GM19328 (cell line): ENCODE data around the gene EYS.

Source experiments
- ATAC-seq: cut with Tn5 transposase; IDR thresholded peaks from one replicate; pipeline ENCODE4 v1.9.1; 2021; ENCODE audit warnings: mild to moderate bottlenecking, moderate library complexity; ENCODE audit not compliant: unreplicated experiment

The EYS gene

GRCh38 chr6:64750910-64751309 lies 956.1 kb downstream of the EYS start:
- ATAC-seq: no peak

GRCh38 chr6:64737418-64737817 lies 969.6 kb downstream of the EYS start:
- no peak for ATAC-seq

GRCh38 chr6:64736421-64736950 lies 970.5 kb downstream of the EYS start:
- no peak for ATAC-seq

GRCh38 chr6:64733433-64733832 lies 973.6 kb downstream of the EYS start:
- no peak for ATAC-seq

- ATAC-seq: no peak
Observed at GRCh38 chr6:64732888-64733287, 974.1 kb downstream of the EYS start.

GRCh38 chr6:64729522-64729921 lies 977.5 kb downstream of the EYS start:
- ATAC-seq: no peak

- no peak for ATAC-seq
Observed at GRCh38 chr6:64727075-64727474, 980.0 kb downstream of the EYS start.

GRCh38 chr6:64724091-64724490 lies 982.9 kb downstream of the EYS start:
- no peak for ATAC-seq

GRCh38 chr6:64723327-64724058 lies 983.5 kb downstream of the EYS start:
- ATAC-seq: no peak

- no peak for ATAC-seq
Observed at GRCh38 chr6:64721865-64722264, 985.2 kb downstream of the EYS start.

- no peak for ATAC-seq
Observed at GRCh38 chr6:64717281-64717680, 989.7 kb downstream of the EYS start.

- no peak for ATAC-seq
Observed at GRCh38 chr6:64715624-64716023, 991.4 kb downstream of the EYS start.

GRCh38 chr6:64714073-64714472 lies 993.0 kb downstream of the EYS start:
- no peak for ATAC-seq

- no peak for ATAC-seq
Observed at GRCh38 chr6:64713175-64713574, 993.9 kb downstream of the EYS start.

GRCh38 chr6:64712606-64713005 lies 994.4 kb downstream of the EYS start:
- ATAC-seq: no peak

GRCh38 chr6:64703922-64704321 lies 1003.1 kb downstream of the EYS start:
- ATAC-seq: no peak

GRCh38 chr6:64696053-64696452 lies 1011.0 kb downstream of the EYS start:
- no peak for ATAC-seq

GRCh38 chr6:64694356-64694755 lies 1012.7 kb downstream of the EYS start:
- ATAC-seq: no peak

GRCh38 chr6:64691064-64691463 lies 1016.0 kb downstream of the EYS start:
- ATAC-seq: no peak

GRCh38 chr6:64685401-64685800 lies 1021.6 kb downstream of the EYS start:
- no peak for ATAC-seq

- ATAC-seq: no peak
Observed at GRCh38 chr6:64683682-64684081, 1023.3 kb downstream of the EYS start.

GRCh38 chr6:64681416-64682160 lies 1025.4 kb downstream of the EYS start:
- ATAC-seq: no peak
